ENCODE data around the gene ACAD8. TPM values are rescaled to one million over a fixed set of nuclear protein-coding genes. Genes with fewer than 3 reads are reported as not detected.
A peak's percentile ranks its signal among the peaks of the same experiment; 100 is the strongest.
"Not testable (repeated sequence)": the region's sequence is repeated elsewhere in the genome, so short reads cannot be mapped to it uniquely, and the experiment has no call there.

ACAD8 gene
- polyA plus RNA-seq, 1 donor (not counting 4 experiments of a cell fraction or from before 2014, with no cell fraction given): 21.7 TPM

GRCh38 chr11:134254433-134255183 is 1.2 kb downstream of the ACAD8 start:
- Histone ChIP-seq H3K4me2 (ENCODE audit: control insufficient read depth, extremely low read depth, insufficient read depth, low read depth, low read length) (peak overlapping the region; percentile 58), H4K20me1 (ENCODE audit: control insufficient read depth, extremely low read depth, insufficient read depth, low read length) (no peaks in the 10 kb centered on the region), H3K27ac (ENCODE audit: control insufficient read depth, insufficient read depth, low read length) (no peak overlapping the region), H3K9ac (ENCODE audit: control insufficient read depth, extremely low read depth, insufficient read depth, low read length) (peak overlapping the region; percentile 74), H3K9me3 (ENCODE audit: control insufficient read depth, low read depth, low read length) (no peaks in the 10 kb centered on the region), H3K79me2 (ENCODE audit: control insufficient read depth, insufficient read depth, low read length) (peaks cover 17% of the 10 kb centered on the region), H3K36me3 (ENCODE audit: control insufficient read depth in 2 of 2, extremely low read depth in 1 of 2, insufficient read depth in 2 of 2, low read length in 2 of 2) (peaks cover 11 to 15% of the 10 kb centered on the region in 2 experiments), H3K9me1 (ENCODE audit: control insufficient read depth, extremely low read depth, insufficient read depth, low read length) (peaks cover 2% of the 10 kb centered on the region), H3K4me3 (ENCODE audit: control insufficient read depth in 2 of 3, extremely low read depth in 1 of 3, insufficient read depth in 2 of 3, low read depth in 1 of 3, low read length in 3 of 3) (peak overlapping the region in 2 of 3 experiments; percentile 59 to 67), H2AFZ (ENCODE audit: control insufficient read depth, low read length) (no peak overlapping the region), H3K4me1 (ENCODE audit: control insufficient read depth, extremely low read depth, insufficient read depth, low read length) (peaks cover 7% of the 10 kb centered on the region), H3K27me3 (ENCODE audit: control insufficient read depth, extremely low read depth, insufficient read depth, low read length) (no peaks in the 10 kb centered on the region)
- dilution Hi-C loops (cut with MboI; ENCODE audit: extremely low pct_ligation_motif_present, low sequenced_read_pairs): no loop called here
- no peak for DNase-seq (ENCODE audit: low read depth, low spot score)
- no peak for FAIRE-seq
- TF ChIP-seq CTCF (optimal IDR thresholded peaks at IDR 0.05 in 1 of 3, IDR thresholded peaks at IDR 0.05 in 1 of 3, conservative IDR thresholded peaks at IDR 0.05 in 1 of 3; ENCODE audit: extremely low read depth in 1 of 3, insufficient read depth in 2 of 3, low read length in 3 of 3) (no peak), EZH2 (IDR thresholded peaks at IDR 0.05; ENCODE audit: low read length) (no peak)

GRCh38 chr11:134255184-134255561 is 1.8 kb downstream of the ACAD8 start:
- H3K27ac ChIP-seq (ENCODE audit: control insufficient read depth, insufficient read depth, low read length); H3K27me3 ChIP-seq (ENCODE audit: control insufficient read depth, extremely low read depth, insufficient read depth, low read length); FAIRE-seq; H3K9me3 ChIP-seq (ENCODE audit: control insufficient read depth, low read depth, low read length); H3K4me2 ChIP-seq (ENCODE audit: control insufficient read depth, extremely low read depth, insufficient read depth, low read depth, low read length); H3K9me1 ChIP-seq (ENCODE audit: control insufficient read depth, extremely low read depth, insufficient read depth, low read length); H3K4me1 ChIP-seq (ENCODE audit: control insufficient read depth, extremely low read depth, insufficient read depth, low read length); dilution Hi-C loops (cut with MboI; ENCODE audit: extremely low pct_ligation_motif_present, low sequenced_read_pairs); H3K4me3 ChIP-seq (ENCODE audit: control insufficient read depth in 2 of 3, extremely low read depth in 1 of 3, insufficient read depth in 2 of 3, low read depth in 1 of 3, low read length in 3 of 3); DNase-seq (ENCODE audit: low read depth, low spot score); H2AFZ ChIP-seq (ENCODE audit: control insufficient read depth, low read length); H4K20me1 ChIP-seq (ENCODE audit: control insufficient read depth, extremely low read depth, insufficient read depth, low read length); H3K9ac ChIP-seq (ENCODE audit: control insufficient read depth, extremely low read depth, insufficient read depth, low read length): not testable (repeated sequence)
- Histone ChIP-seq H3K36me3 (ENCODE audit: control insufficient read depth in 2 of 2, extremely low read depth in 1 of 2, insufficient read depth in 2 of 2, low read length in 2 of 2) (peaks cover 10 to 12% of the 10 kb centered on the region in 2 experiments), H3K79me2 (ENCODE audit: control insufficient read depth, insufficient read depth, low read length) (peaks cover 17% of the 10 kb centered on the region)

All from keratinocyte (primary cell).